ENCODE measurements around the gene CHL1.

The CHL1 gene

DNA sequence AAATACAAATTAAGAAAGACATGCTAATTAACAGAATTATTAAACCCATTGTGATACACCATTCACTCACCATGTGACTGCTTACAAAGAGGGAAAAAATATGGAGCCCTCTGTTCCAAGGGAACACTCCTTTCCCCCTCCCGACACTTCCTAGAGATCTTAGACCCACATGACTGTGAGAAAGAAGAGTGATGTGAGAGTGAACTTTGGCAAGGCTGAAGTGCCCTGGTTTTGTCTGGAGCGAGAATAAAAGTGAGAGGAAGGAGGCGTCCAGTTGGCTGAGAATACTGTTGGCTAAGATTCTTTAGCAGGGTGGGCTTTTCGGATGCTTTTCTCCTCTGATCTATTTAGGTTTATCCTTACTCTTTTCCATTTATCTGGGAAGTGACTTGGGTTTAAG, 14.1 kb downstream of the CHL1 start:
- DNase-seq (ENCODE audit: extremely low spot score) = no peak
- TF ChIP-seq, protein P1, sequence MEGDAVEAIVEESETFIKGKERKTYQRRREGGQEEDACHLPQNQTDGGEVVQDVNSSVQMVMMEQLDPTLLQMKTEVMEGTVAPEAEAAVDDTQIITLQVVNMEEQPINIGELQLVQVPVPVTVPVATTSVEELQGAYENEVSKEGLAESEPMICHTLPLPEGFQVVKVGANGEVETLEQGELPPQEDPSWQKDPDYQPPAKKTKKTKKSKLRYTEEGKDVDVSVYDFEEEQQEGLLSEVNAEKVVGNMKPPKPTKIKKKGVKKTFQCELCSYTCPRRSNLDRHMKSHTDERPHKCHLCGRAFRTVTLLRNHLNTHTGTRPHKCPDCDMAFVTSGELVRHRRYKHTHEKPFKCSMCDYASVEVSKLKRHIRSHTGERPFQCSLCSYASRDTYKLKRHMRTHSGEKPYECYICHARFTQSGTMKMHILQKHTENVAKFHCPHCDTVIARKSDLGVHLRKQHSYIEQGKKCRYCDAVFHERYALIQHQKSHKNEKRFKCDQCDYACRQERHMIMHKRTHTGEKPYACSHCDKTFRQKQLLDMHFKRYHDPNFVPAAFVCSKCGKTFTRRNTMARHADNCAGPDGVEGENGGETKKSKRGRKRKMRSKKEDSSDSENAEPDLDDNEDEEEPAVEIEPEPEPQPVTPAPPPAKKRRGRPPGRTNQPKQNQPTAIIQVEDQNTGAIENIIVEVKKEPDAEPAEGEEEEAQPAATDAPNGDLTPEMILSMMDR (IDR thresholded peaks at IDR 0.05; ENCODE audit: control extremely low read depth, extremely low read depth, low read depth, missing control alignments) = no peak
- POLR2A ChIA-PET = no interaction called here
- CTCF ChIA-PET = interaction anchor here (1.8 kb wide), 1 partner anchor 11 kb away, joined by 5 read pairs; no protein-coding TSS in a partner anchor

DNA sequence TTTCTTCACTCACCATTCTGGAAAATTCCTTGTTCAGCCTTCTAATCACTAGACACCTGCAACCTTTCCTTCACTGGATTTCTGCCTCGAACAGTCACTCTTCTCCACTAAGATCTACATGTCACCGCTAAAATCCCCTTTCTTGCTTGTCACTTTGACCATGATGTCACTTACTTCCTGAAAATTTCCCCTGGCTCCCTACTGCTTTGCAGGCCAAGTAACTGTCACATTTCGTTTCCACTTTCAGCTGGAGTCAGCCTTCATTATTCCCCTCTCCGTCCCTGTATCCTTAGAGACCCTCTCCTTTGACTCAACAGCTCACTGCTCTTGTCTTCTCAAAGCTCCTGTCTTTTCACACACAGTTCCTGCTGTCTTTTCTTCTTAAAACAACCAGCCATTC, 15.9 kb downstream of the CHL1 start:
- POLR2A ChIA-PET = no interaction called here
- CTCF ChIA-PET = interaction anchor here (1.3 to 1.8 kb wide), 2 partner anchors 8 to 13 kb away, joined by 3 to 5 read pairs; no protein-coding TSS in a partner anchor
- TF ChIP-seq, protein P1 (IDR thresholded peaks at IDR 0.05; ENCODE audit: control extremely low read depth, extremely low read depth, low read depth, missing control alignments) = no peak
- DNase-seq (ENCODE audit: extremely low spot score) = peak; percentile 16

DNA sequence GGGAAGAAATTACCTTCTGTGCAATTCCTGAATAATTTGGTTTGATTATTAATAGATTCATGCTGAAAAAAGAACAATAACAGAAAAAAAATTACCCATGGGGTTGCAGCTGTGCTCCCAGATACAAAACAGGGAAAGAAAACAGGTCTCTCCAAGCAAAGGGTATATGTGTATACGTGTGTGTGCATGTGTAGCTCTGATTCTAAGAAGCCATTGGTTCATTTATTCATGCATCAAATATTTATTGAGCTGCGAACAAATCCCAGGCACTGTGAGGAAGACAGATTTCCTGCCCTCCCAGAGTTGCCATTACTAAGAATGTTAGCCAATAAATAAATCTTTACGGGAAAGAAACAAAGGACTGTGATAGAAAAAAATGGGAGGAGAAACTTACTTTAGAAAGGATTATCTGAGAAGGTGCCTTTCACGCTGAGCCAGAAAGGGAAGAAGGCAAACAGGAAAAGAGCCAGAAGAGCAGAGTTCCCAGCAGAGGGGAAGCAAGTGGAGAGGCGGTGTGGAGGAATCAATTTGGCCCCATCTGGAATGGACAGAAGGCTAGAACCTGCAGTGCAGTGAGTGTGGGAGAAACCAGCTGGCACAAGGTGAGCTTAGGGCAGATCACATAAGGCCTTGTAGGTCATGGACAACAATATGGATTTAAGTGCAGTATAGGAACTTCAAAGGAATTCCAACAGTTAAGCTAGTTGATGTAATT, 20.7 kb downstream of the CHL1 start:
- TF ChIP-seq, protein P1 (IDR thresholded peaks at IDR 0.05; ENCODE audit: control extremely low read depth, extremely low read depth, low read depth, missing control alignments) = no peak
- no peak for DNase-seq (ENCODE audit: extremely low spot score)
- ChIA-PET POLR2A (no interaction called here), CTCF (interaction anchor here (1.1 to 1.6 kb wide), 3 partner anchors 9 to 57 kb away, joined by 3 to 5 read pairs (median 3); no protein-coding TSS in a partner anchor)

DNA sequence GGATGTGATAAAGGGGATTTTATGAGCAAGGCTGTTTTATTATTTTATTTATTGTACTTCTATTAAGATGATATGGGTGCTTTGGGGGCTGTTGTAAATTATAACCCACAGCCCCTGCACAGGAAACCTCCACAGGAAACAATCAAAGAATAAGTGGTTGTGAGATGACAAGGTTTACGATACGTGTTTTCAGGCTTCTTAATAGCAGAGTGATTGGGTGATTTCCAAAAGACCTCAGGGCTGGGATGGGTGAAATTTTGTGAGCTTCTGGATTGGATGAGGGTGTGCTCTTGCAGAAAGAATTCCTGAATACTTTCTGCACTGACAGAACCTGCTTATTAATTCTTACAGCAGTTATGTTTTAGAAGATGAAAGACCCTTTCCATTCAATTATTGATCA, 21.4 kb downstream of the CHL1 start:
- ChIA-PET POLR2A (no interaction called here), CTCF (interaction anchor here (1.1 to 1.5 kb wide), 2 partner anchors 15 to 58 kb away, joined by 3 read pairs; no protein-coding TSS in a partner anchor)
- no peak for DNase-seq (ENCODE audit: extremely low spot score)
- TF ChIP-seq, protein P1 (IDR thresholded peaks at IDR 0.05; ENCODE audit: control extremely low read depth, extremely low read depth, low read depth, missing control alignments) = no peak

DNA sequence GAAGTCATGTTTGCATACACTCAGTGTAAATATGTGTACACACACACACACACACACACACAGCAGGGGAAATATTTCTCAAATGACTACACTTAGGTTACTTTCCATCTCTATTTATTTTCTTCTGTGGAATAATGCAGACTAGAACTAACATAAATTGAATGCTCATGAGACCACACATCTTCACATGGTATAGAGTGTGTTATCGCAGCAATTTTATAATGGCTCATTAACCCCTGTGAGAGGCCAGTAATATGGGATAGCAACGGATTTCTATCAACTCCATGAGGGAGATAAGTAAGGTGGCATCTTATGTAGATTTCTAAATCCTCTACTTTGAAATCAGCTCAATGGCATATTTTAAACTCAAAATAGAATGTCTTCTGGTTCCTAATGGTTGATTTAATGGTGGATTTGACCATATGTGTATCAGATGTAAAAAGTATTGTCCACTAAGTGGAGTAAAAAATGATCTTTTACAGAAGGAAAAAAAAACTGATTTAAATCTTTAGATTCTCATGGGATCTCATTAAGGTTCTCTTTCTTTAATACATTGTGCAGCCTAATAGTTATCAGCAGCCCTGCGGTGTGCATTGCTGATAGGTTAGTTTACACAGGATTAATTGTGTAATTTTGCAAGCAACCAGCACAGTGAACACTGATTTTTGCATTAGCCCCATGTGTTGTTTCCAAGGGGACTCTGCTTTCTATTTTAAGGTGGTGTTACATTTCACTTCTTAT, 32.0 kb downstream of the CHL1 start:
- no peak for DNase-seq (ENCODE audit: extremely low spot score)
- CTCF ChIA-PET = no interaction called here
- TF ChIP-seq, protein P1 (IDR thresholded peaks at IDR 0.05; ENCODE audit: control extremely low read depth, extremely low read depth, low read depth, missing control alignments) = no peak
- POLR2A ChIA-PET = no interaction called here

DNA sequence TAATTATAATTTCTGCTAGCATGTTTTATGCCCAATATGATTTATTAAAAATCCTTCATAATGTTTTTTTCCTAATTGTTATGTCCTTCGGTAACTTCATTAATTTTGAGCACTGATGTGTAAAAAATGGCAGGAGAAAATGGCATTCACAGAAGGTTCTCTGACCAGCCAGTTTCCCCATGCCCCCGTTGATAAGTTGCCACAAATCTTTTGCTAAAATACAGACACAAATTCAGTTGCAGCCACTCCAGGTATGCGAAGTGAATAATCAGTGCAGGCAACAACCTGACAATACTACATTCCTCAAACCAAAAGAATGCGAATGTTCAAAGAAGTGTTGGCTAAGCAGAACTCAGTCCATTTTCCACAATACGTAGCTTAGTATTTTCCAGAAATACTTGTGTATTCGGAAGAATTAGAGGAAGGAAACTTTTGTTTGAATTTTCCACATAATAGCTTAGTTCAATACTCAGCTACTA, 32.7 kb downstream of the CHL1 start:
- TF ChIP-seq, protein P1 (IDR thresholded peaks at IDR 0.05; ENCODE audit: control extremely low read depth, extremely low read depth, low read depth, missing control alignments) = no peak
- ChIA-PET CTCF (no interaction called here), POLR2A (no interaction called here)
- no peak for DNase-seq (ENCODE audit: extremely low spot score)
